GM19328 (cell line): ENCODE data around the gene NDUFAF8.

ENCODE experiments used
- ATAC-seq: cut with Tn5 transposase; IDR thresholded peaks from one replicate; pipeline ENCODE4 v1.9.1; 2021; ENCODE audit warnings: mild to moderate bottlenecking, moderate library complexity; ENCODE audit not compliant: unreplicated experiment

Gene NDUFAF8

GRCh38 chr17:81288715-81289114 lies 49.6 kb downstream of the NDUFAF8 start:
- ATAC-seq, result no peak

GRCh38 chr17:81289627-81290026 lies 50.5 kb downstream of the NDUFAF8 start:
- no peak for ATAC-seq

- ATAC-seq, result no peak
Measured at GRCh38 chr17:81290230-81290629, 51.1 kb downstream of the NDUFAF8 start.
